ENCODE measurements around the gene CANT1.

Gene CANT1

GRCh38 chr17:78990349-78991016 lies 19.1 kb downstream of the CANT1 start:
- DNase-seq (ENCODE audit: low read depth) = no peak
- no peak overlapping the region for H3K4me3 ChIP-seq (ENCODE audit: control insufficient read depth, low read depth, low read length)
- no peak for TF ChIP-seq CTCF (conservative IDR thresholded peaks at IDR 0.05; ENCODE audit: control insufficient read depth, insufficient read depth, low read depth, low read length)

GRCh38 chr17:78988152-78988551 lies 21.4 kb downstream of the CANT1 start:
- no peak for TF ChIP-seq CTCF (conservative IDR thresholded peaks at IDR 0.05; ENCODE audit: control insufficient read depth, insufficient read depth, low read depth, low read length)
- H3K4me3 ChIP-seq (ENCODE audit: control insufficient read depth, low read depth, low read length) = no peak overlapping the region
- DNase-seq (ENCODE audit: low read depth) = no peak

DNA sequence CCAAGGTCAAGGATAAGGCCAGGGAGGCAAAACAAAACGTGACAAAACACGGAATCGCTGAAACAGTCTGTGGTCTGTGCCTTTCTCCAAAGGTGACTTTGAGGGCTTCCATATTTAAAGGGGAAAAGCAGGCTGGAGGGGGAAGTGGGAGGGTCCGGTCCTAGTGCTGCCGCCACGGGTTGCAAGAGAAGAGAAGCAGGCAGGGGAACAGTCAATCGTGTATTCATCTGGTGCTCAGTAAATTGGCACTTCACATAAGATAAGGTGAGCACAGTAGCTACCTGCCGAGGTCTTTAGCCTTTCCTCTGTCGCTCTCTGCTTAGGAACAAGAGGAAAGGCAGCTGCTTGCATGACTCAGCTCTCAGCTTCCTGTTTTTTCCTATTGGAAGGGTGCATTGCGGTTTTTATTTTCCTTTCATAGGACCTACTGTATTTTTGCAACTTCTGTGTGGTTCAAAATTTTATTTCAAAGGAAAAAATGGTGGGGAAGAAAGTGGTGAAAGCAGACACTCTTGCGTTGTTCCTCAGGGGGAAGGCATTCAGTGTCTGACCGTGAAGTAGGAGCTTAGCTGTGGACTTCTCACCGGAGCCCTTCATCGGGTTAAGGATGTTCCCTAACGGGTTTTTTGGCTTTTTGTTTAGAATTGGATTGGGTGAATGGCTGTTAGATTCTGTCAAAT lies 22.8 kb downstream of the CANT1 start:
- peak; percentile 72 for DNase-seq (ENCODE audit: low read depth)
- H3K4me3 ChIP-seq (ENCODE audit: control insufficient read depth, low read depth, low read length) = peak overlapping the region; percentile 40
- TF ChIP-seq CTCF (conservative IDR thresholded peaks at IDR 0.05; ENCODE audit: control insufficient read depth, insufficient read depth, low read depth, low read length) = no peak

GRCh38 chr17:78986048-78986648 lies 23.4 kb downstream of the CANT1 start:
- H3K4me3 ChIP-seq (ENCODE audit: control insufficient read depth, low read depth, low read length) = peak overlapping the region; percentile 40

GRCh38 chr17:78985395-78985794 lies 24.2 kb downstream of the CANT1 start:
- H3K4me3 ChIP-seq (ENCODE audit: control insufficient read depth, low read depth, low read length) = no peak overlapping the region
- DNase-seq (ENCODE audit: low read depth) = no peak
- TF ChIP-seq CTCF (conservative IDR thresholded peaks at IDR 0.05; ENCODE audit: control insufficient read depth, insufficient read depth, low read depth, low read length) = no peak

More at GRCh38 chr17:78986048-78986648, 23.4 kb downstream of the CANT1 start:
- peak; percentile 56 for DNase-seq (ENCODE audit: low read depth)
- TF ChIP-seq CTCF (conservative IDR thresholded peaks at IDR 0.05; ENCODE audit: control insufficient read depth, insufficient read depth, low read depth, low read length) = peak; percentile 30

DNA sequence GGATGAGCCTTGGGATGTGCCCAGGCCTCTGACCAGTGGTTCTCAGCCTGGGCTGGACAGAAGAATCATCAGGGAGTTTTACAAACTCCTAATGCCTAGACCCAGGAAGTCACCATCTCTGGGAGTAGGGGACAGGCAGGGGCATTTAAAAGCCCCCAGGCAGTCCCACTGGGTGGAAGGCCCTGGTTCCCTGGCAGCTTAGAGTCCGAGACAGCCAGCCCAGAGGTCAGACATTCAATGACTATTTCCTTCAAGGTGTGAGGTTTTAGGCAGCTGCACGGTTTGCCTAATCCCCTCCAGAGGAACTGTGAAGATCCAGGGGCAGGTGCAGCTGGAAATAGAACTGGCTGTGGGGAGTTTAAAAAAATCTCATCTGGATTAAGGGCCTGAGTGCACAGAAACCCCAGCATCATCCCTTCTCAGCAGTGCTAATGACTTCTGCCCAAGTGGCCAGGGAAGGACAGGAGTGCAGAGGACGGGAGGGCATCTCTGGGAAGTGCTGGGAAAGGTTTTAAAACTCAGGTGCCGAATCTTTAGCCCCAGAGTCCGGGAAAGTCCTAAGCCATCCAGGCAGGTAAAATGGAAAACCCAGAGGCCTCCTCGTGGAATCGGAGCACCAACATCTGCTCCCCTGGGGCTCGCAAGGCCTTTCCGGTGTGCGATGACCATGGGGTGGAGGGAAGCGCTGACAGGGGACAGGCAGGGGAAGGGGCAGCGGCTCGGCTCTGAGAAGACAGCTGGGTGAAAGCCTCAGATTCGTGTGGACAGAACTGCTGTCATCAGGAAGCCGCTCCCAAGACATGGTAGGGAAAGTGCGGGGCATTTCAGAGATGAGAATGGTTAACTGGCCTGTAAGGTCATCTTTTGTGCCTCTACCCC lies 28.3 kb downstream of the CANT1 start:
- no peak overlapping the region for H3K4me3 ChIP-seq (ENCODE audit: control insufficient read depth, low read depth, low read length)
- no peak for TF ChIP-seq CTCF (conservative IDR thresholded peaks at IDR 0.05; ENCODE audit: control insufficient read depth, insufficient read depth, low read depth, low read length)
- no peak for DNase-seq (ENCODE audit: low read depth)
